SK-N-MC (cell line): ENCODE results near the gene NRP2.

Experiments
- DNase-seq: peaks from one replicate; pipeline ENCODE4 v3.0.0-alpha.2; 2011; ENCODE audit warnings: low read depth, low spot score
- H3K27ac ChIP-seq: fragments of 200-600 bp; sonication (generic); 2 replicates; pipeline ENCODE4 v1.5.1; 2016; ENCODE audit warnings: mixed run types
- H3K36me3 ChIP-seq: fragments of 200-600 bp; sonication (generic); 2 replicates; pipeline ENCODE4 v1.6.1; 2017; ENCODE audit warnings: antibody characterized with exemption, low read length, mixed read lengths; ENCODE audit not compliant: insufficient read depth
- H3K4me3 ChIP-seq: fragments of 200-600 bp; sonication (generic); 2 replicates; pipeline ENCODE4 v1.5.1; 2016
- H3K9ac ChIP-seq: fragments of 200-600 bp; sonication (generic); 2 replicates; pipeline ENCODE4 v1.8.0; 2017; ENCODE audit warnings: mixed run types, mixed read lengths; ENCODE audit not compliant: insufficient read length
- H3K9me3 ChIP-seq: fragments of 200-600 bp; sonication (generic); 2 replicates; pipeline ENCODE4 v1.6.1; 2017; ENCODE audit warnings: low read depth, mild to moderate bottlenecking, antibody characterized with exemption, low read length, moderate library complexity, mixed read lengths
- EZH2 ChIP-seq: fragments of 200-600 bp; sonication (generic); IDR thresholded peaks from one replicate; pipeline ENCODE4 v1.6.1; 2017; ENCODE audit warnings: antibody characterized with exemption
- FOXP2 ChIP-seq: optimal IDR thresholded peaks from 2 replicates; pipeline ENCODE3; 2011; ENCODE audit warnings: mild to moderate bottlenecking, moderate library complexity; ENCODE audit not compliant: insufficient read depth; ENCODE audit errors: extremely low read length, control extremely low read depth
- POLR2AphosphoS5 ChIP-seq: IDR thresholded peaks from 2 replicates; pipeline ENCODE4 v1.6.1; 2012; ENCODE audit warnings: mild to moderate bottlenecking, low read depth, low read length, borderline replicate concordance

Gene NRP2

GRCh38 chr2:205738117-205738968, 56.0 kb downstream of the NRP2 start:
- Histone ChIP-seq H3K36me3 (no peaks in the 10 kb centered on the region), H3K4me3 (no peak overlapping the region), H3K9me3 (no peaks in the 10 kb centered on the region), H3K27ac (no peak overlapping the region), H3K9ac (no peak overlapping the region)
- no peak for DNase-seq
- TF ChIP-seq FOXP2 (no peak), EZH2 (no peak), POLR2AphosphoS5 (no peak)

- DNase-seq, result no peak
- H3K9ac ChIP-seq, result no peak overlapping the region
- H3K4me3 ChIP-seq, result no peak overlapping the region
- no peaks in the 10 kb centered on the region for H3K9me3 ChIP-seq
- H3K36me3 ChIP-seq, result no peaks in the 10 kb centered on the region
- H3K27ac ChIP-seq, result no peak overlapping the region
- TF ChIP-seq FOXP2, result no peak
- no peak for TF ChIP-seq EZH2
- TF ChIP-seq POLR2AphosphoS5, result no peak
Observed at GRCh38 chr2:205739620-205740019, 57.3 kb downstream of the NRP2 start.

- H3K36me3 ChIP-seq, result no peaks in the 10 kb centered on the region
- no peak overlapping the region for H3K9ac ChIP-seq
- no peak overlapping the region for H3K27ac ChIP-seq
- DNase-seq, result no peak
- TF ChIP-seq POLR2AphosphoS5, result no peak
- no peaks in the 10 kb centered on the region for H3K9me3 ChIP-seq
- H3K4me3 ChIP-seq, result no peak overlapping the region
Observed at GRCh38 chr2:205740381-205740780, 58.1 kb downstream of the NRP2 start.

GRCh38 chr2:205741256-205741978, 59.1 kb downstream of the NRP2 start:
- H3K36me3 ChIP-seq, result no peaks in the 10 kb centered on the region
- no peak for DNase-seq
- no peak overlapping the region for H3K9ac ChIP-seq
- no peaks in the 10 kb centered on the region for H3K9me3 ChIP-seq
- H3K27ac ChIP-seq, result no peak overlapping the region
- TF ChIP-seq EZH2 (no peak), POLR2AphosphoS5 (no peak), FOXP2 (no peak)
- no peak overlapping the region for H3K4me3 ChIP-seq

GRCh38 chr2:205743137-205743536, 60.8 kb downstream of the NRP2 start:
- TF ChIP-seq FOXP2, result no peak
- no peak for TF ChIP-seq EZH2
- TF ChIP-seq POLR2AphosphoS5, result no peak
- no peak for DNase-seq
- Histone ChIP-seq H3K4me3 (no peak overlapping the region), H3K27ac (no peak overlapping the region), H3K9ac (no peak overlapping the region), H3K9me3 (no peaks in the 10 kb centered on the region), H3K36me3 (no peaks in the 10 kb centered on the region)

- no peaks in the 10 kb centered on the region for H3K9me3 ChIP-seq
- DNase-seq, result no peak
- no peak for TF ChIP-seq EZH2
- no peak for TF ChIP-seq FOXP2
- TF ChIP-seq POLR2AphosphoS5, result no peak
- H3K36me3 ChIP-seq, result no peaks in the 10 kb centered on the region
- H3K4me3 ChIP-seq, result no peak overlapping the region
- H3K27ac ChIP-seq, result no peak overlapping the region
- no peak overlapping the region for H3K9ac ChIP-seq
Observed at GRCh38 chr2:205744074-205744591, 61.8 kb downstream of the NRP2 start.

GRCh38 chr2:205745661-205746419, 63.5 kb downstream of the NRP2 start:
- Histone ChIP-seq H3K36me3 (no peaks in the 10 kb centered on the region), H3K9ac (no peak overlapping the region), H3K9me3 (no peaks in the 10 kb centered on the region), H3K27ac (no peak overlapping the region), H3K4me3 (no peak overlapping the region)
- no peak for TF ChIP-seq POLR2AphosphoS5
- no peak for TF ChIP-seq EZH2
- no peak for TF ChIP-seq FOXP2
- DNase-seq, result no peak

- Histone ChIP-seq H3K9ac (no peak overlapping the region), H3K36me3 (no peaks in the 10 kb centered on the region), H3K4me3 (no peak overlapping the region), H3K27ac (no peak overlapping the region), H3K9me3 (no peaks in the 10 kb centered on the region)
- DNase-seq, result no peak
- no peak for TF ChIP-seq FOXP2
- no peak for TF ChIP-seq POLR2AphosphoS5
- no peak for TF ChIP-seq EZH2
Observed at GRCh38 chr2:205746420-205746785, 64.1 kb downstream of the NRP2 start.
